ENCODE data around the gene POLR1A. TPM values are rescaled to one million over a fixed set of nuclear protein-coding genes. Genes with fewer than 3 reads are reported as not detected.

Gene POLR1A
- total and polyA plus RNA-seq, 4 donors, result 5.5 to 39.1 (median 9.7) TPM

- Histone ChIP-seq H3K9me3 (ENCODE audit: control insufficient read depth in 4 of 4, insufficient read depth in 3 of 4, low read length in 3 of 4) (peaks cover 0 to 4% (median 0%) of the 10 kb centered on the region in 4 donors), H3K36me3 (ENCODE audit: control insufficient read depth in 4 of 4, insufficient read depth in 4 of 4, low read length in 4 of 4) (no peaks in the 10 kb centered on the region), H3K4me3 (no peak overlapping the region), H3K27me3 (ENCODE audit: control insufficient read depth in 3 of 3, insufficient read depth in 3 of 3, low read length in 2 of 3) (no peaks in the 10 kb centered on the region), H3K4me1 (ENCODE audit: control insufficient read depth in 5 of 5, insufficient read depth in 5 of 5, low read length in 5 of 5) (peaks cover 0 to 5% (median 0%) of the 10 kb centered on the region in 5 donors), H3K27ac (ENCODE audit: low read depth in 1 of 2, low read length in 1 of 2) (no peak overlapping the region), H3K9ac (ENCODE audit: insufficient read depth in 1 of 2, low read length in 2 of 2) (no peak overlapping the region)
- ATAC-seq (ENCODE audit: insufficient read depth, low FRiP score), result no peak
- 99 to 100% methylated on average over 2 of the region's 2 CpGs for WGBS, 2 donors
- no peak for TF ChIP-seq CTCF (IDR thresholded peaks at IDR 0.05; ENCODE audit: control extremely low read depth, extremely low read depth)
- DNase-seq, result no peak
These were observed 90.7 kb downstream of the POLR1A start for GRCh38 chr2:86015006-86015405.

- H3K27ac ChIP-seq (ENCODE audit: low read depth in 1 of 2, low read length in 1 of 2), result no peak overlapping the region
- H3K9ac ChIP-seq (ENCODE audit: insufficient read depth in 1 of 2, low read length in 2 of 2), result no peak overlapping the region
- no peaks in the 10 kb centered on the region for H3K27me3 ChIP-seq (ENCODE audit: control insufficient read depth in 3 of 3, insufficient read depth in 3 of 3, low read length in 2 of 3)
- peaks cover 0 to 4% (median 0%) of the 10 kb centered on the region in 4 donors for H3K9me3 ChIP-seq (ENCODE audit: control insufficient read depth in 4 of 4, insufficient read depth in 3 of 4, low read length in 3 of 4)
- DNase-seq, result no peak
- TF ChIP-seq CTCF (IDR thresholded peaks at IDR 0.05; ENCODE audit: control extremely low read depth, extremely low read depth), result no peak
- H3K4me1 ChIP-seq (ENCODE audit: control insufficient read depth in 5 of 5, insufficient read depth in 5 of 5, low read length in 5 of 5), result peaks cover 0 to 5% (median 0%) of the 10 kb centered on the region in 5 donors
- no peaks in the 10 kb centered on the region for H3K36me3 ChIP-seq (ENCODE audit: control insufficient read depth in 4 of 4, insufficient read depth in 4 of 4, low read length in 4 of 4)
- H3K4me3 ChIP-seq, result no peak overlapping the region
- 90 to 93% methylated on average over 2 of the region's 2 CpGs for WGBS, 2 donors
- no peak for ATAC-seq (ENCODE audit: insufficient read depth, low FRiP score)
These were observed 91.2 kb downstream of the POLR1A start for GRCh38 chr2:86014493-86014892.

- no peak for TF ChIP-seq CTCF (IDR thresholded peaks at IDR 0.05; ENCODE audit: control extremely low read depth, extremely low read depth)
- H3K9ac ChIP-seq (ENCODE audit: insufficient read depth in 1 of 2, low read length in 2 of 2), result no peak overlapping the region
- peaks cover 0 to 5% (median 0%) of the 10 kb centered on the region in 4 donors for H3K9me3 ChIP-seq (ENCODE audit: control insufficient read depth in 4 of 4, insufficient read depth in 3 of 4, low read length in 3 of 4)
- no peak for ATAC-seq (ENCODE audit: insufficient read depth, low FRiP score)
- H3K27me3 ChIP-seq (ENCODE audit: control insufficient read depth in 3 of 3, insufficient read depth in 3 of 3, low read length in 2 of 3), result no peaks in the 10 kb centered on the region
- 83 to 90% methylated on average over 9 of the region's 9 CpGs for WGBS, 2 donors
- H3K4me3 ChIP-seq, result no peak overlapping the region
- H3K4me1 ChIP-seq (ENCODE audit: control insufficient read depth in 5 of 5, insufficient read depth in 5 of 5, low read length in 5 of 5), result no peaks in the 10 kb centered on the region
- no peaks in the 10 kb centered on the region for H3K36me3 ChIP-seq (ENCODE audit: control insufficient read depth in 4 of 4, insufficient read depth in 4 of 4, low read length in 4 of 4)
- H3K27ac ChIP-seq (ENCODE audit: low read depth in 1 of 2, low read length in 1 of 2), result no peak overlapping the region
- DNase-seq, result no peak
These were observed 93.5 kb downstream of the POLR1A start for GRCh38 chr2:86012007-86012712.

Data from lung (tissue), 12 donors.